K562 (cell line): Measurements from ENCODE around the gene SETD7. TPM values are rescaled to one million over a fixed set of nuclear protein-coding genes. Genes with fewer than 3 reads are reported as not detected.

Source experiments
- ATAC-seq: fragments of 200-7000 bp; cut with Tn5 transposase; 3 replicates; pipeline ENCODE4 v1.9.1; 2020; ENCODE audit warnings: moderate library complexity
- BruUV-seq: library from RNA; stranded (reverse); fragments of 400-500 nt; replicated peaks from 2 replicates; lab custom pipeline; 2021; lab: Mats Ljungman, UMichigan
- CTCF ChIA-PET: fragments of 300-600 bp; formaldehyde crosslinking; extraction: SDS; loops from one replicate; lab custom pipeline; 2021; ENCODE audit warnings: low intra/inter-chr PET ratio; lab: Yijun Ruan, JAX
- POLR2A ChIA-PET: fragments of 300-600, 350-650 bp; sonication (Branson Sonifier 250); formaldehyde crosslinking; extraction: SDS; loops from one replicate; lab custom pipeline; 2021; ENCODE audit warnings: antibody characterized with exemption, inconsistent platforms; lab: Yijun Ruan, JAX
- DNase-seq, 4 experiments: peaks; one replicate each; pipeline versions ENCODE4 v3.0.0 to v3.0.0-alpha.2; 2011 to 2018; ENCODE audit warnings: low spot score in 3 of 4, mixed read lengths in 3 of 4; ENCODE audit errors: extremely low read depth in 1 of 4
- FAIRE-seq: peaks from 2 replicates; lab custom pipeline; 2011; peaks lifted over from hg19 to GRCh38; lab: Jason Lieb, UNC
- H2AFZ ChIP-seq: 2 replicates; pipeline ENCODE4 v1.6.0; 2011; ENCODE audit warnings: low read depth, low read length, control low read depth, inconsistent platforms
- H3K27ac ChIP-seq: fragments of 200-600 bp; 3 replicates; pipeline ENCODE4 v1.8.0; 2011; ENCODE audit warnings: low read depth, mild to moderate bottlenecking, control low read depth, inconsistent platforms, low read length, moderate library complexity, mixed read lengths; ENCODE audit errors: extremely low read depth
- H3K27me3 ChIP-seq, 2 experiments: fragments of 300-600 bp in 1 of 2; 2 replicates in 1 of 2; 3 replicates in 1 of 2; pipeline versions ENCODE4 v1.6.0 to v1.8.0; 2011; ENCODE audit warnings: inconsistent platforms in 2 of 2, low read length in 2 of 2, mild to moderate bottlenecking in 1 of 2, mixed read lengths in 1 of 2, moderate library complexity in 1 of 2; ENCODE audit not compliant: control insufficient read depth in 2 of 2, insufficient read depth in 2 of 2
- H3K36me3 ChIP-seq: fragments of 300-600 bp; 3 replicates; pipeline ENCODE4 v1.8.0; 2011; ENCODE audit warnings: mild to moderate bottlenecking, low read length, inconsistent platforms; ENCODE audit not compliant: control insufficient read depth, insufficient read depth
- H3K4me1 ChIP-seq, 2 experiments: fragments of 200-600 bp in 1 of 2; replicated peaks in 1 of 2; 2 replicates in 1 of 2; 3 replicates in 1 of 2; pipeline versions ENCODE4 v1.5.1 to v1.8.0; 2011; ENCODE audit warnings: inconsistent platforms in 2 of 2, low read length in 2 of 2, mild to moderate bottlenecking in 1 of 2, mixed read lengths in 1 of 2, moderate library complexity in 1 of 2; ENCODE audit not compliant: control insufficient read depth in 2 of 2, insufficient read depth in 2 of 2
- H3K4me2 ChIP-seq: 2 replicates; pipeline ENCODE4 v1.6.1; 2011; ENCODE audit warnings: low read length, control low read depth, inconsistent platforms, mixed read lengths; ENCODE audit not compliant: insufficient read depth
- H3K4me3 ChIP-seq: fragments of 200-600 bp; sonication (generic), shearing (Covaris generic); 2 replicates; pipeline ENCODE4 v1.5.1; 2016; ENCODE audit warnings: control low read depth, inconsistent platforms
- H3K79me2 ChIP-seq: fragments of 200-600 bp; 3 replicates; pipeline ENCODE4 v1.8.0; 2011; ENCODE audit warnings: low read length, inconsistent platforms; ENCODE audit not compliant: control insufficient read depth, insufficient read depth
- H3K9ac ChIP-seq, 2 experiments: 2 replicates each; pipeline versions ENCODE4 v1.6.0 to v1.6.1; 2011; ENCODE audit warnings: low read depth in 2 of 2, low read length in 2 of 2, control low read depth in 1 of 2, inconsistent platforms in 1 of 2, mild to moderate bottlenecking in 1 of 2, mixed read lengths in 1 of 2; ENCODE audit not compliant: insufficient read depth in 1 of 2
- H3K9me1 ChIP-seq: one replicate; pipeline ENCODE4 v1.6.0; 2011; ENCODE audit warnings: inconsistent platforms, mild to moderate bottlenecking, low read length, moderate library complexity; ENCODE audit not compliant: control insufficient read depth, insufficient read depth
- H3K9me3 ChIP-seq: replicated peaks from 2 replicates; pipeline ENCODE4 v1.5.1; 2011; ENCODE audit warnings: low read depth, low read length, inconsistent platforms; ENCODE audit not compliant: control insufficient read depth, insufficient read depth
- H4K20me1 ChIP-seq: replicated peaks from 2 replicates; pipeline ENCODE4 v1.6.1; 2011; ENCODE audit warnings: low read length, inconsistent platforms, mixed read lengths; ENCODE audit not compliant: control insufficient read depth, insufficient read depth
- ARHGAP35 ChIP-seq: fragments of 450-650 bp; IDR thresholded peaks from 2 replicates; pipeline ENCODE4 v1.6.1; 2018; ENCODE audit not compliant: partially characterized antibody
- ELF2 ChIP-seq: fragments of 250-450 bp; sonication (Bioruptor Pico); IDR thresholded peaks from 2 replicates; pipeline ENCODE4 v1.5.0; 2021; ENCODE audit warnings: mild to moderate bottlenecking
- ZNF121 ChIP-seq: sonication (generic); formaldehyde crosslinking; conservative IDR thresholded peaks from 2 replicates; pipeline ENCODE4 v1.8.0; 2022; ENCODE audit warnings: missing genetic modification reagents
- WGBS: fragments of 100-300 bp; shearing (Covaris generic); methylation state at CpG from one replicate; pipeline ENCODE4 v1.1.6; 2016; ENCODE audit warnings: low coverage, mixed read lengths; ENCODE audit not compliant: insufficient coverage; ENCODE audit errors: missing lambda C conversion rate; 5-methylcytosine and 5-hydroxymethylcytosine counted together
- in situ Hi-C: fragments of 300-500 bp; cut with MboI; formaldehyde crosslinking; loops from 4 replicates; pipeline ENCODE4 v1.15.0; 2018; ENCODE audit warnings: inconsistent platforms, mixed read lengths
- intact Hi-C: fragments of 100-400 bp; cut with micrococcal nuclease; formaldehyde crosslinking; loops from 2 replicates; pipeline ENCODE4 v1.14.2; 2022
- polyA plus RNA-seq, 8 experiments: library from polyadenylated mRNA; depleted of rRNA in 4 of 8; stranded (reverse) in 5 of 8; unstranded in 3 of 8; fragments of >200 nt; fragmentation: Nextera tagmentation in 2 of 8; fragmentation: Illumina TruSeq in 1 of 8; extraction: Ambion mirVana in 2 of 8; extraction: Trizol in 1 of 8; gene quantifications; 2 replicates each; pipeline versions ENCODE4 v1.2.1 to v1.2.3, GENCODE V29; 2011 to 2014; ENCODE audit warnings: inconsistent platforms in 1 of 8, missing spikeins in 1 of 8
- total RNA-seq, 7 experiments: library from RNA; depleted of rRNA in 6 of 7; stranded (reverse); fragments of >200 nt in 6 of 7; fragmentation: Illumina TruSeq in 2 of 7; extraction: Trizol in 2 of 7; gene quantifications; 2 replicates each; pipeline versions ENCODE4 v1.2.1 to v1.2.3, GENCODE V29; 2011 to 2021; ENCODE audit warnings: low replicate concordance in 1 of 7
- TF ChIP-seq, protein P1 (sequence below): fragments of 450-650 bp; IDR thresholded peaks from 2 replicates; pipeline ENCODE4 v1.6.1; 2016; ENCODE audit warnings: low read depth

SETD7 gene
- total and polyA plus RNA-seq, 9 of the 15 experiments (the other 6 are each of a cell fraction or from before 2014, with no cell fraction given), result 0.37 to 2.4 (median 1.7) TPM

DNA sequence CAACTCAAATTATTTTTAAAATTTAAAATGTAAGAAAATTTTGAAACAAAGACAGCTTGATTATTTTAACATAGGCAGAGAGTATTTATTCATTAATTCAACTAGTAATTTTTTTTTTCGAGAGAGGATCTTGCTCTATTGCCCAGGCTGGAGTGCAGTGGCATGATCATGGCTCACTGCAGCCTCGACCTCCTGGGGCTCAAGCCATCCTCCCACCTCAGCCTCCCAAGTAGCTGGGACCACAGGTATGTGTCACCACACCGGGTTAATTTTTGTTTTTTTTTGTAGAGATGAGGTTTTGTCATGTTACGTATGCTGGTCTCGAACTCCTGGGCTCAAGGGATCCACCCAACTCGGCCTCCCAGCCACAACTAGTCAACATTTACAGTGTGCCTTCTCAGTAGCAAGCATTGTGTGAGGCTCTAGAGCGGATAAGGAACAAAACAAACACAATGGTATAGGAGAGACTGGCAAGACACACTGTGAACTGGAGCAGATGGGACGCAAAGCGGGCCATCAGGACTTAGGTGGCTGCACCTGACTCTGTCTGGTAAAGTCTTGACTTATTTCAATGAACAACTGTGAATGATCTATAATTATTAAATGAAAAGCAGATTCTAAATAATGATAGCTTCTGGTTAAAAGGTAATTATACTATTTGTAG, 21.6 kb downstream of the SETD7 start:
- no peak for TF ChIP-seq ARHGAP35
- peak; percentile 57 for TF ChIP-seq ZNF121 (CRISPR knock-in tag)
- Histone ChIP-seq H4K20me1 (no peaks in the 10 kb centered on the region), H3K4me2 (no peak overlapping the region), H3K27me3 (peaks cover 7 to 19% of the 10 kb centered on the region in 2 experiments; a peak in 4 of 5 replicates), H3K27ac (no peak overlapping the region), H3K79me2 (no peaks in the 10 kb centered on the region), H3K36me3 (no peaks in the 10 kb centered on the region), H2AFZ (no peak overlapping the region), H3K9me3 (no peaks in the 10 kb centered on the region), H3K9me1 (no peaks in the 10 kb centered on the region), H3K4me3 (no peak overlapping the region), H3K4me1 (no peaks in the 10 kb centered on the region), H3K9ac (no peak overlapping the region)
- no peak for DNase-seq
- FAIRE-seq, result no peak
- in situ Hi-C loops (loop anchor here (25.0 kb wide), 1 partner anchor 497 kb away; no protein-coding TSS in a partner anchor), intact Hi-C loops (loop anchor here (10.0 kb wide), 2 partner anchors 310 to 500 kb away; no protein-coding TSS in a partner anchor)
- no TSS peak for BruUV-seq
- ChIA-PET POLR2A (no interaction called here), CTCF (no interaction called here)
- WGBS, result 26% methylated on average over 9 of the region's 9 CpGs
- ATAC-seq, result no peak

DNA sequence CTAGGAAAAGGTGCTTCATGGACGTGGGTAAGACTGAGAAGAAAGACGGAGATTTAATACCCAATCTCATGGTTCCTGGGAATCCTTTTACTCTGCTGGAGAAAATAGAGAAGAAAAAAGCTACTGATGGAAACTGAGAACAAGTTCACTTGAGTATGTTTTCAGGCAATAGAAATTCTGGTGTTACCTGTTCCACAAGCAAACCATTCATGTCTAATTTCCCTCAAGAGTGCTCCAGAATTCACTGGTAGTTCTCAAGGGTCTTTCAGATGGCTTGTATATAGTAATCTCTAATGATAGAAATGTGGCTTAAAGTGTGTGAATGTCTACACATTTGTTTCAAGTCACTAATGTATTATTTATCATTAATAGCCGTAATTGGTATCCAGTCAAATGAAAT, 22.5 kb downstream of the SETD7 start:
- Histone ChIP-seq H3K4me3 (no peak overlapping the region), H3K9ac (no peak overlapping the region), H3K27ac (no peak overlapping the region), H3K4me2 (no peak overlapping the region), H3K79me2 (no peaks in the 10 kb centered on the region), H3K27me3 (peaks cover 7 to 19% of the 10 kb centered on the region in 2 experiments; a peak in 4 of 5 replicates), H2AFZ (no peak overlapping the region), H4K20me1 (no peaks in the 10 kb centered on the region), H3K9me1 (no peaks in the 10 kb centered on the region), H3K4me1 (no peaks in the 10 kb centered on the region), H3K9me3 (no peaks in the 10 kb centered on the region), H3K36me3 (no peaks in the 10 kb centered on the region)
- intact Hi-C loops (loop anchor here (10.0 kb wide), 2 partner anchors 309 to 499 kb away; no protein-coding TSS in a partner anchor), in situ Hi-C loops (loop anchor here (25.0 kb wide), 1 partner anchor 496 kb away; no protein-coding TSS in a partner anchor)
- ChIA-PET CTCF (no interaction called here), POLR2A (no interaction called here)
- FAIRE-seq (no peak), ATAC-seq (no peak), DNase-seq (no peak)
- whole genome bisulfite sequencing, result 18% methylated on average over 3 of the region's 3 CpGs
- no peak for TF ChIP-seq ELF2 (CRISPR knock-in tag)
- TF ChIP-seq, protein P1, sequence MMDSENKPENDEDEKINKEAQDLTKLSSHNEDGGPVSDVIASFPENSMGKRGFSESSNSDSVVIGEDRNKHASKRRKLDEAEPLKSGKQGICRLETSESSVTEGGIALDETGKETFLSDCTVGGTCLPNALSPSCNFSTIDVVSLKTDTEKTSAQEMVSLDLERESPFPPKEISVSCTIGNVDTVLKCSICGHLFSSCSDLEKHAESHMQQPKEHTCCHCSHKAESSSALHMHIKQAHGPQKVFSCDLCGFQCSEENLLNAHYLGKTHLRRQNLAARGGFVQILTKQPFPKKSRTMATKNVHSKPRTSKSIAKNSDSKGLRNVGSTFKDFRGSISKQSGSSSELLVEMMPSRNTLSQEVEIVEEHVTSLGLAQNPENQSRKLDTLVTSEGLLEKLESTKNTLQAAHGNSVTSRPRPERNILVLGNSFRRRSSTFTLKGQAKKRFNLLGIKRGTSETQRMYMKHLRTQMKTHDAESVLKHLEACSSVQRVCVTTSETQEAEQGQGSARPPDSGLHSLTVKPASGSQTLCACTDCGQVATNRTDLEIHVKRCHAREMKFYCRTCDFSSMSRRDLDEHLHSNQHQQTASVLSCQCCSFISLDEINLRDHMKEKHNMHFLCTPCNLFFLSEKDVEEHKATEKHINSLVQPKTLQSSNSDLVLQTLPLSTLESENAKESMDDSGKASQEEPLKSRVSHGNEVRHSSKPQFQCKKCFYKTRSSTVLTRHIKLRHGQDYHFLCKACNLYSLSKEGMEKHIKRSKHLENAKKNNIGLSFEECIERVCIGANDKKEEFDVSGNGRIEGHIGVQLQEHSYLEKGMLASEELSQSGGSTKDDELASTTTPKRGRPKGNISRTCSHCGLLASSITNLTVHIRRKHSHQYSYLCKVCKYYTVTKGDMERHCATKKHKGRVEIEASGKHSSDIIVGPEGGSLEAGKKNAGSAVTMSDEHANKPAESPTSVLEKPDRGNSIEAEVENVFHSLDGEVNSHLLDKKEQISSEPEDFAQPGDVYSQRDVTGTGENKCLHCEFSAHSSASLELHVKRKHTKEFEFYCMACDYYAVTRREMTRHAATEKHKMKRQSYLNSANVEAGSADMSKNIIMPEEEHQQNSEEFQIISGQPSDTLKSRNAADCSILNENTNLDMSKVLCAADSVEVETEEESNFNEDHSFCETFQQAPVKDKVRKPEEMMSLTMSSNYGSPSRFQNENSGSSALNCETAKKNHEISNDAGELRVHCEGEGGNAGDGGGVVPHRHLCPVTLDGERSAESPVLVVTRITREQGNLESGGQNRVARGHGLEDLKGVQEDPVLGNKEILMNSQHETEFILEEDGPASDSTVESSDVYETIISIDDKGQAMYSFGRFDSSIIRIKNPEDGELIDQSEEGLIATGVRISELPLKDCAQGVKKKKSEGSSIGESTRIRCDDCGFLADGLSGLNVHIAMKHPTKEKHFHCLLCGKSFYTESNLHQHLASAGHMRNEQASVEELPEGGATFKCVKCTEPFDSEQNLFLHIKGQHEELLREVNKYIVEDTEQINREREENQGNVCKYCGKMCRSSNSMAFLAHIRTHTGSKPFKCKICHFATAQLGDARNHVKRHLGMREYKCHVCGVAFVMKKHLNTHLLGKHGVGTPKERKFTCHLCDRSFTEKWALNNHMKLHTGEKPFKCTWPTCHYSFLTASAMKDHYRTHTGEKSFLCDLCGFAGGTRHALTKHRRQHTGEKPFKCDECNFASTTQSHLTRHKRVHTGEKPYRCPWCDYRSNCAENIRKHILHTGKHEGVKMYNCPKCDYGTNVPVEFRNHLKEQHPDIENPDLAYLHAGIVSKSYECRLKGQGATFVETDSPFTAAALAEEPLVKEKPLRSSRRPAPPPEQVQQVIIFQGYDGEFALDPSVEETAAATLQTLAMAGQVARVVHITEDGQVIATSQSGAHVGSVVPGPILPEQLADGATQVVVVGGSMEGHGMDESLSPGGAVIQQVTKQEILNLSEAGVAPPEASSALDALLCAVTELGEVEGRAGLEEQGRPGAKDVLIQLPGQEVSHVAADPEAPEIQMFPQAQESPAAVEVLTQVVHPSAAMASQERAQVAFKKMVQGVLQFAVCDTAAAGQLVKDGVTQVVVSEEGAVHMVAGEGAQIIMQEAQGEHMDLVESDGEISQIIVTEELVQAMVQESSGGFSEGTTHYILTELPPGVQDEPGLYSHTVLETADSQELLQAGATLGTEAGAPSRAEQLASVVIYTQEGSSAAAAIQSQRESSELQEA, result no peak
- BruUV-seq, result no TSS peak
